D721Med (cell line): Measurements from ENCODE around the gene CA11.
"Not testable (repeated sequence)": the region's sequence is repeated elsewhere in the genome, so short reads cannot be mapped to it uniquely, and the experiment has no call there.

Experiments used
- DNase-seq: peaks from one replicate; pipeline ENCODE4 v3.0.0; 2011; ENCODE audit warnings: low spot score; ENCODE audit not compliant: insufficient read length
- FAIRE-seq: peaks from 2 replicates; lab custom pipeline; 2011; peaks lifted over from hg19 to GRCh38; lab: Jason Lieb, UNC
- TF ChIP-seq, protein P1 (sequence below): IDR thresholded peaks from 2 replicates; pipeline ENCODE4 v1.5.1; 2012; ENCODE audit warnings: mild to moderate bottlenecking, control low read depth; ENCODE audit not compliant: insufficient read depth; ENCODE audit errors: missing control alignments

CA11 gene

DNA sequence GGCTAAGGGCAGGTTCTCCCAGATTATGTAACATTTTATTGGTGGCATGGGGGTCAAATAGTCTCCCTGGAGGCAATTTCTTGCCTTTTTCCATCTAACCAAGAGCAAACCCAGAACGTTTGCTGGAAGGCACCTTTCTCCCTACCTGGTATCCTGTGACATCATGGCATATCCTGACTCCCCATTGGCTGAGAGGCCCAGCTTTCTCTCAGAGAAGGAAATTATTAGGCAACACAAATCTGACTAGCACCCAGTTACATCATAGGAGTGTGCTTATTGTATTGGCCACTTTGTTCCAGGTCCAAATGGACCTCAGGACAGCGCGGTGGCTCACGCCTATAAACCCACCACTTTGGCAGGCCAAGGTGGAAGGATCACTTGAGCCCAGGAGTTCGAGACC, 13.8 kb upstream of the CA11 start:
- TF ChIP-seq, protein P1, sequence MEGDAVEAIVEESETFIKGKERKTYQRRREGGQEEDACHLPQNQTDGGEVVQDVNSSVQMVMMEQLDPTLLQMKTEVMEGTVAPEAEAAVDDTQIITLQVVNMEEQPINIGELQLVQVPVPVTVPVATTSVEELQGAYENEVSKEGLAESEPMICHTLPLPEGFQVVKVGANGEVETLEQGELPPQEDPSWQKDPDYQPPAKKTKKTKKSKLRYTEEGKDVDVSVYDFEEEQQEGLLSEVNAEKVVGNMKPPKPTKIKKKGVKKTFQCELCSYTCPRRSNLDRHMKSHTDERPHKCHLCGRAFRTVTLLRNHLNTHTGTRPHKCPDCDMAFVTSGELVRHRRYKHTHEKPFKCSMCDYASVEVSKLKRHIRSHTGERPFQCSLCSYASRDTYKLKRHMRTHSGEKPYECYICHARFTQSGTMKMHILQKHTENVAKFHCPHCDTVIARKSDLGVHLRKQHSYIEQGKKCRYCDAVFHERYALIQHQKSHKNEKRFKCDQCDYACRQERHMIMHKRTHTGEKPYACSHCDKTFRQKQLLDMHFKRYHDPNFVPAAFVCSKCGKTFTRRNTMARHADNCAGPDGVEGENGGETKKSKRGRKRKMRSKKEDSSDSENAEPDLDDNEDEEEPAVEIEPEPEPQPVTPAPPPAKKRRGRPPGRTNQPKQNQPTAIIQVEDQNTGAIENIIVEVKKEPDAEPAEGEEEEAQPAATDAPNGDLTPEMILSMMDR = no peak
- FAIRE-seq (no peak), DNase-seq (no peak)

DNA sequence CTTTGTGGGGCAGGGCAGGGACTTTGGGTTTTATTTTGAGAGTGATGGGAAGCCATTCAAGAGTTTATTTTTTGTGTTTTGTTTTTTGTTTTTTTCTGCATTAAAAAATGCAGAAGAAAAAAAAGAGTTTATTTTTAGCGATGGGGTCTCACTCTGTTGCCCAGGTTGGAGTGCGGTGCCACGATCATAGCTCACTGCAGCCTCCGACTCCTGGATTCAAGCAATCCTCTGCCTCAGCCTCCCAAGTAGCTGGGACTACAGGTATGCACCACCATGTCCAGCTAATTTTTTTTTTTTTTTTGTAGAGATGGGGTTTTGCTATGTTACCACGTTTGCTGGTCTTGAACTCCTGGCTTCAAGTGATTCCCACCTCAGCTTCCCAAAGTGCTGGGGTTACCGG, 12.5 kb upstream of the CA11 start:
- TF ChIP-seq, protein P1 = no peak
- no peak for FAIRE-seq
- no peak for DNase-seq

DNA sequence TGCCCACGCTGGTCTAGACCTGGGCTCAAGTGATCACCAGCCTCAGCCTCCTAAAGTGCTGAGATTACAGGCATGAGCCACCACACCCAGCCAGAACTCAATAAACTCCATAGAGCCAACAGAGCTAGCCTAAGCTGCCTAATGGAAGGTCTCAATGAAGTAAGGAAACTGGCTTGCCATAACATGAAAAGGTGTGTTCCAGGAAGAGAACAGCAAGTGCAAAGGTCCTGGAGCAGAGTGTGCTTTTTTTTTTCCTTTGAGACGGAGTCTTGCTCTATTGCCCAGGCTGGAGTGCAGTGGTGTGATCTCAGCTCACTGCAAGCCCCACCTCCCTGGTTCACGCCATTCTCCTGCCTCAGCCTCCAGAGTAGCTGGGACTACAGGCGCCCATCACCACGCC, 11.8 kb upstream of the CA11 start:
- not testable (repeated sequence) for DNase-seq, FAIRE-seq

DNA sequence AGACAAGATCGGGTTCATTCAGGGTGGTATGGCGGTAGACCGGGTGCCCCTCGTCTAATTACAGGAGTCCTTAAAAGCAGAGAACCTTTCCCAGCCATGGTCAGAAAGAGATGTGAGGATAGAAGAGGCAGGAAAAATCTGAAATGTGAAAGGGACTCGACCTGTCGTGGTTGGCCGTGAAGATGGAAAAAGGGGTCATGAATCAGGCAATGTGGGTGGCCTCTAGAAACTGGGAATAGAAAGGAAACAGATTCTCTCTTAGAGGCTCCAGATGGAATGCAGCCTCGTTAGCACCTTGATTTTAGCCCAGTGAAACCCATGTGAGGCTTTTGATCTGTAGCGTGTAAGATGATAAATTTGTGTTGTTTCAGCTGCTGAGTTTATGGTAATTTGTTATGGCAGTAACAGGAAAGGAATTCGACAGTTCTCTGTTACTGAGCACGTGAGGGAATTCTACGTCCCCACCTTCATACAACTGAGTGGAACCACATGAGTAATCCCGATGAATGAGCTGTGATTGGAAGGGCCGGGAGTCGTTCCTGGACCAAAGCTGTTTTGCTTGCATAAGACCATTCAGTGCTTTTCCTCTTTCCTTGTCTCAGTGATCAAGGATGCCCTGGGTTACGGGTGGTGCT, 11.0 kb upstream of the CA11 start:
- TF ChIP-seq, protein P1 = no peak
- no peak for DNase-seq
- FAIRE-seq = no peak

DNA sequence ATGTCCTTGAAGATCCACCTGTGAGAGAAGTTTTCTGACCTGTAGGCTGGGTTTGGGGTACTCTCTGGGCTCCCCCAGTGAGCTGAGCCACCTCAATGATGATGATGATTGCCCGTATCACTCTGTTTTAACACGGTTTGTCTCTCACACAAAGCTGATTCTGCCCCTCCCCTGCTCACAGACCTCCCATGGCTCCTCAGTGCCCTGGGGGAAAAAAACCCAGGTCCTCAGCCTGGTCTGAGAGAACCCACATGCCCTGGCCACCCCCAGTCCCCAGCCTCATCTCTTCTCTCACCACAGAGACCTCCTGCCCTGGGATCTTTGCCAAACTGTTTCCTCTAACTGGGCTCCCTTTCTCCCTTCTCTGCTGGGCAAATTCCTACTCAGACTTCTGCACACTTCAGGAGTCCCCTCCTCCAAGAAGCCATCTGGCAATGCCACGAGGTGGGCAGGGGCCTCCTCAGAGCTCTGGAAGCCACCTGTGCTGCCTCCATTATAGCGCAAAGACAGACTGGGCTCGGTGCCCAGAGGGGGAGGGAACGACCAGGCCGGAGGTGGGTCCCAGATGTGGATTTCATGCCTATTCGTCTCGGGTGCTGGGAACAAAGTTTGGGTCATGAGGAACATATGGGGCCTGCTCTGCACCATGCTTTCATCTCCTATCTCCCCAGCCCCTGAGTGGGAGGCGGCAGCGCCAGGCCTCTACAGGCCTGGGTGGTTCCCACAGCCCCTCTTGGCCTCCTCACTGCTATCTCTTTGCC, 8.5 kb upstream of the CA11 start:
- no peak for DNase-seq
- TF ChIP-seq, protein P1 = no peak
- no peak for FAIRE-seq

DNA sequence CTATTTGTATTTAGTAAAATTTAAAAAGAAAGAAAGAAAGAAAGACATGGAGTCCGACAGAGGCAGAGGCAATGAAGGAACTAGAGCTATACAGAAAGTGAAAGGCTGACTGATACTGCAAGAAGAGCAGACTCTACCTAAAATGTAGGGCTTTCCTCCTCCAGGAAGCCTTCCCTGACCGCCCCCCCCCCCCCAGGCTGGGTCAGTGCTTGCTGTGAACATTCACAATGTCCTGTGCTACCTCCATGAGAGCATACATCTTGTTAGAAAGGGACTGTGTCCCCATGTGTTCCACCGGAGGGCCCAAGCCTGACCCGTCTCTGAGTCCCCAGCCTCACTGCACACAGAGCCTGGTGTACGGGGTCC, 5.7 kb upstream of the CA11 start:
- TF ChIP-seq, protein P1 = no peak
- FAIRE-seq = no peak
- no peak for DNase-seq

DNA sequence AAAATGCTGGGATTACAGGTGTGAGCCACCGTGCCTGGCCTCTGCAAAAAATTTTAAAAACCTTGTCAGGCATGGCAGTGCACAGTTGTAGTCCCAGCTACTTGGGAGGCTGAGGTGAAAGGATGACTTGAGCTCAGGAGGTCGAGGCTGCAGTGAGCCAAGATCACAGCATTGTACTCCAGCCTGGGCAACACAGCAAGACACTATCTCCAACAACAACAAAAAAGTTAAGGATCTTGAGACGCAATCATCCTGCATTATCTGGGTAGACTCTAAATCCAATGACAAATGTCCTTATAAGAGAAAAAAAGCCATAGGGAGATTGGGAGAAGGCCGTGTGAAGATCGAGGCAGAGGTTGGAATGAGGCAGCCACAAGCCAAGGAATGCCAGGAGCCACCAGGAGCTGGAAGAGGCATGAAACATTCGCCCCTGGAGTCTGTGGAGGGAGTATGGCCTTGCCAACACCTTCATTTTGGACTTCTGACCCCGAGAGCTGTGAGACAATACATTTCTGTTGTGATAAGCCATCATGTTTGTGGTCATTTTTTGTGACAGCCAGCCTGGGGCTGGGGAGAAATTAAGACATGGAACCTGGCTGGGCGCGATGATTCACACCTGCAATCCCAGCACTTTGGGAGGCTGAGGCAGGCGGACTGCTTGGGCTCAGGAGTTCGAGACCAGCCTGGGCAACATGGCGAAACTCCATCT, 5.1 kb upstream of the CA11 start:
- FAIRE-seq (no peak), DNase-seq (no peak)
- TF ChIP-seq, protein P1 = no peak
